Stimulated activated naive CD8-positive, alpha-beta T cell treated with anti-CD3 and anti-CD28 coated beads, Interleukin-15, Interleukin-2, amounts not matched to agents 100 ng/mL and 50 ng/mL, for 24 hours (primary cell): ENCODE measurements around the gene AIG1.

ENCODE experiments used
- H3K27ac Mint-ChIP-seq: one replicate; pipeline ENCODE4 v1.8.0; 2021; ENCODE audit warnings: mild to moderate bottlenecking, mixed read lengths
- H3K27me3 Mint-ChIP-seq: one replicate; pipeline ENCODE4 v1.8.0; 2021; ENCODE audit warnings: mixed read lengths
- H3K36me3 Mint-ChIP-seq: one replicate; pipeline ENCODE4 v1.8.0; 2021; ENCODE audit warnings: low read depth, mixed read lengths
- H3K4me1 Mint-ChIP-seq: one replicate; pipeline ENCODE4 v1.8.0; 2021; ENCODE audit warnings: low read depth, mixed read lengths
- H3K4me3 Mint-ChIP-seq: one replicate; pipeline ENCODE4 v1.8.0; 2021; ENCODE audit warnings: mild to moderate bottlenecking, mixed read lengths
- H3K9me3 Mint-ChIP-seq: one replicate; pipeline ENCODE4 v1.8.0; 2021; ENCODE audit warnings: mixed read lengths

AIG1 gene

DNA sequence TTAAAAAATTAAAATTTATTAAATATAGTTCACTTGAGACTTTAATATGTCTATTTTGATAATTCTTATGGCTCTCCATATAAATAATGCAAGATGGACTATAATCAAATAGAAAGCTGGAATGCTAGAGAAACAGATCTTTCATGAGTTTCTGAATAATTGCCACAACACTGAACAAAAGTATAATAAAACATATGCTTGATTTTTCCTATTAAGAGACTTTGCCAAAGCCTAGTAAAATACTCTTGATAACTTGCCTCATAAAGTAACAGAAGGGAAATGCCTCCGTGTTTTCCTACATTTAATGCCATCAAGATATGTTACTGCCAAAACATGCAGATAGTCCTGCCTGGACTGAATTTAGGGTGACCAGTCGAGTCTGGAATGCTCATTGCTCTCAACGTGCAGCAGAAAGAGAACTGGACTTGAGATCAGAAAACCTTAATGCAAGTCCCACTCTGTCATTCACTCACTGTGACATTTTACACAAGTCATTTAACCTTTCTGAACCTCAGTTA is 153.2 kb downstream of the AIG1 start:
- no peak overlapping the region for H3K27ac Mint-ChIP-seq
- no peaks in the 10 kb centered on the region for H3K4me1 Mint-ChIP-seq
- H3K27me3 Mint-ChIP-seq: no peaks in the 10 kb centered on the region
- peaks cover 12% of the 10 kb centered on the region for H3K9me3 Mint-ChIP-seq
- no peak overlapping the region for H3K4me3 Mint-ChIP-seq
- no peaks in the 10 kb centered on the region for H3K36me3 Mint-ChIP-seq

DNA sequence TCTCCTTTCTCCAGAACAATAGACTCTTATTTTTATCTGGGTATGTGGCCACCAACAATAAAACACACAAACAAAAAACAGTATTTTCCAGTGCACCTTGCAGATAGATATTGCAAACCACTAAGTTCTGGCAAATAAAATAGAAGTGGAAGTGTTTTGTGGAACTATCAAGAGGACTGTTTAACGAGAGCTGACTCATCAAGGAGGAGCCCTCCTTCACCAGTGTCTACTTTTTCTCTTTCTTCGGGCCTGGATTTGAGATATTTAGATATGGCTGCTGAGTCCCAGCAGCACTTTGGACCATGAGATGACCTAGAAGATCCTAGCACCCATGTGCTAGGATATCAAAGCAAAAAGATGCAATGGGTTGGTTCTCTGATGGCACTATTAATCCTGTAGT is 154.7 kb downstream of the AIG1 start:
- Mint-ChIP-seq H3K27ac (no peak overlapping the region), H3K4me1 (no peaks in the 10 kb centered on the region), H3K4me3 (no peak overlapping the region), H3K27me3 (no peaks in the 10 kb centered on the region), H3K9me3 (peaks cover 3% of the 10 kb centered on the region), H3K36me3 (no peaks in the 10 kb centered on the region)

DNA sequence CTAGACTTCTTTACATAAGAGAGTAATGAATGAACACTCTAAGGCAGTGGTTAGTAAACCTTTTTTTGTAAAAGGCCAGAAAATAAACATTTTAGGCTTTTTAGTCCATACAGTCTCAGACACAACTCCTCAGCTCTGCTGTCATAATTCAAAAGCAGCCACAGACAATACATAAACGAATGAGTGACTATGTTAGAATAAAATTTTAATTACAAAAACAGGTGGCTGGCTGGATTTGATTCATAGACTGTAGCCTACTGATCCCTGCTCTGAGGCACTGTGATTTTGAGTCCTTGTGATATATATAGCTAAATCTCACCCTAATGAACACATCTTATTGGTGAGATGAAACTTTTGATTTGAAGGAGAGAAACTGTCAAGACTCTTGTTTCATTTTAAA is 155.1 kb downstream of the AIG1 start:
- no peaks in the 10 kb centered on the region for H3K27me3 Mint-ChIP-seq
- H3K4me3 Mint-ChIP-seq: no peak overlapping the region
- no peaks in the 10 kb centered on the region for H3K36me3 Mint-ChIP-seq
- H3K9me3 Mint-ChIP-seq: no peaks in the 10 kb centered on the region
- H3K27ac Mint-ChIP-seq: no peak overlapping the region
- no peaks in the 10 kb centered on the region for H3K4me1 Mint-ChIP-seq

DNA sequence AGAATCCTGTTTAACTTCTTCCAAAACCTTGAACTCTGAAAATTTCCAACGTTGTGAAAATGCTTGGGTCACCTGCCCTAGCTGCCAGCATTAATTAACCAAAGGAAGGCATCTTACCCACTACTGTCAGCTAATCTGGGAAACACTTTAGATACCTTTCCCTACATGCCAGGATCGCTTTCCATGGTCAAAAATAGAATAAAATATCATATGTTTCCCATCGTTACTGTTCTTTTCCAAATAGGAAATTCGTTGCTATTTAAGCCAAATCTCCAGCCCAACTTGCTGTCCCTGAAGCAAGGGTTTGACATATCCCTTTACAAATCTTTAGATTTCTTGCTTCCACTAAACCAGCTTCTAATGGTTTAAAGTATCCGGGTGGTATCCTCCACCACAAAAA is 157.5 kb downstream of the AIG1 start:
- Mint-ChIP-seq H3K27me3 (no peaks in the 10 kb centered on the region), H3K4me1 (no peaks in the 10 kb centered on the region), H3K4me3 (no peak overlapping the region), H3K9me3 (no peaks in the 10 kb centered on the region), H3K27ac (no peak overlapping the region), H3K36me3 (no peaks in the 10 kb centered on the region)

DNA sequence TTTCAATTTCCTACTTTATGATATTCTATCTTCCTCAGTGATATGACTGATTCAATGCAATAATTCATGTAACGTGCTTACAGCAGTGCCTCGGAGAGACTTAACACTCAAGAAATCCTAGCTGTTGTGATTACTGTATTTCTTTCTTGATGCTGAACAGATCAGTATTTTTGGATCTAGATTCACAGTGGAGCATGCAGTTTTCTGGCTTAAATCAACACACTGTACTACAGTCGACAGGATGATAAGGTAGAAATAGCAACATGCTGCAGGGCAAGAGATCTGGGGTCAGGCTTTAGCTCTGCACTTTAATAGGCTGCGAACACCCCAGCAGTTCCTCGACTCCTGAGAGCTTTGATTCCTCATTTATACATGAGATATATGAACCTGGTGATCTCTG is 161.0 kb downstream of the AIG1 start:
- Mint-ChIP-seq H3K4me3 (no peak overlapping the region), H3K4me1 (no peaks in the 10 kb centered on the region), H3K27me3 (no peaks in the 10 kb centered on the region), H3K27ac (no peak overlapping the region), H3K9me3 (no peaks in the 10 kb centered on the region), H3K36me3 (no peaks in the 10 kb centered on the region)

DNA sequence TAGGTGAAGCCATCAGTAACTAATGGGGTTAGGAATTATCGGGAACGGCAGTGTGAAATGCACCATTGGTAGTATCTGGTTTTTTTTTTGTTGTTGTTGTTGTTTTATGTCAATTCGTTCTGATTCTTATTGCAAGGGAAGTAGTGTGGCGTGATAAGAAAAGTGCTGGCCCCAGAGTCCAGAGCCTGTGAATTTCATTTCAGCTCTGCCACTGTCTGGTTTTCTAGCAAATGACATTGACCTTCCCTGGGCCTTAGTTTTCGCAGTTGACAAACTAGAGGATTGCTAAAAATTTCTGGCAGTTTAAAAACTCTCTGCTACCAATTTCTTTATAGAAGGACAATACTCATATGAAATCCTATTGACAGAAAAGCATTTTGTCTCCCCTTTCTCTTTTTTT is 161.6 kb downstream of the AIG1 start:
- Mint-ChIP-seq H3K4me3 (no peak overlapping the region), H3K36me3 (no peaks in the 10 kb centered on the region), H3K4me1 (no peaks in the 10 kb centered on the region), H3K9me3 (no peaks in the 10 kb centered on the region), H3K27ac (no peak overlapping the region), H3K27me3 (no peaks in the 10 kb centered on the region)

DNA sequence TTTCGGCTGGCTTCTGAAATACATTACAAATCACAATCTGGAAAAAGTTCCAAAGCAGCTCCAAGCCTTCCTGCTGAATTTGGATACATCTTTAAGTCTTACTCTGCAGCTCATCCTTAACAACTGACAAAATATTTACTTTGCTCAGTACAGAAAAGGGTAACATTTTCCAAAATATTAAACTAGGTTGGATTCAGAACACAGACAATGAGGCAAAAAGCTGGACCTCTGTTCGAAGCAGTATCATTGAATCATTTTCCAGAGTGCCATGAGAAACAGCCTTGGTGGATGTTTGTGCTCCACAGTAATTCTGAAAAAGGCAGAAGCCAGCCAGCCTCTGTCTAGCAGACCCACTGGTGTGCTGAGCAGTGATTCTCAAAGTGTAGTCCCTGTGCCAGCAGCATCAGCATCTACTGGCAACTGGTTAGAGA is 162.1 kb downstream of the AIG1 start:
- Mint-ChIP-seq H3K9me3 (no peaks in the 10 kb centered on the region), H3K27me3 (no peaks in the 10 kb centered on the region), H3K4me1 (no peaks in the 10 kb centered on the region), H3K4me3 (no peak overlapping the region), H3K36me3 (no peaks in the 10 kb centered on the region), H3K27ac (no peak overlapping the region)

DNA sequence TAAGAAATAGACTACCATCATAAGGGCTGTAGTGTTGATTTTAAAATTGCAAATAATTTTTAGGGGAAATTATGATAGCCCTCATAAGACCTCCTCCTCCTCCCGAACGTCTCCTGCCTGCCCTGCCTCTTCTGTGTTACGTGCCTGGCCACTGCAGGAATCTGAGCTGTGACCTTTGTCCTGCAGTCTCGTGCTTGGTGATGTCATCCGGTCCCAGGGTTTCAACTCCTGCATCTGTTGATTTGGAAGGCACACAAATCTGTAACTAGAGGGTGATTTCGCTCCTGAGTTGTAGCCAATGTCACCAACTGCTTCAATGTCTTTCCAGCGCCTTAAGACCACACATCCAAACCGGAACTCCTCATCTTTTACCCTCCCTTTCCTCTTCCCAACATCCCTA is 163.2 kb downstream of the AIG1 start:
- H3K27me3 Mint-ChIP-seq: no peaks in the 10 kb centered on the region
- H3K36me3 Mint-ChIP-seq: no peaks in the 10 kb centered on the region
- H3K4me3 Mint-ChIP-seq: no peak overlapping the region
- H3K9me3 Mint-ChIP-seq: no peaks in the 10 kb centered on the region
- no peak overlapping the region for H3K27ac Mint-ChIP-seq
- H3K4me1 Mint-ChIP-seq: no peaks in the 10 kb centered on the region

DNA sequence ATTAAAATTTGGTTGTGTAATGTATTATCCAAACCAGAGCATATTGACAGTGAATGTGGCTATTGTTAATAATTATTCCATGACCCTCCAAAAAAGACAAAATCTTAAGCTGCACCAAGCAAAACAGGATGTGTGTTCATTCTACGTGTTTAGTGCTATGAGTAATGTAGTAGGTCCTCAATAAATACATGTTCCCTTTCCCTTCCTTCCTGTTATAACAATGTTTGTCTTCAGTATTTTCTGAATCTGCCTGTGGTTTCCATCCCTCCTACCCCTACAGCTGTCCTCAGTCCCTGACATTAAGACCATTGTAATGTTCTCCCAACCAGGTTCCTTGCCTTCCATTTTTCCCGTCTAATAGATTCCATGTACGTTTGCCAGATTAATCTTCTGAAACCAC is 163.8 kb downstream of the AIG1 start:
- Mint-ChIP-seq H3K4me1 (no peaks in the 10 kb centered on the region), H3K36me3 (no peaks in the 10 kb centered on the region), H3K4me3 (no peak overlapping the region), H3K27ac (no peak overlapping the region), H3K27me3 (no peaks in the 10 kb centered on the region), H3K9me3 (no peaks in the 10 kb centered on the region)

DNA sequence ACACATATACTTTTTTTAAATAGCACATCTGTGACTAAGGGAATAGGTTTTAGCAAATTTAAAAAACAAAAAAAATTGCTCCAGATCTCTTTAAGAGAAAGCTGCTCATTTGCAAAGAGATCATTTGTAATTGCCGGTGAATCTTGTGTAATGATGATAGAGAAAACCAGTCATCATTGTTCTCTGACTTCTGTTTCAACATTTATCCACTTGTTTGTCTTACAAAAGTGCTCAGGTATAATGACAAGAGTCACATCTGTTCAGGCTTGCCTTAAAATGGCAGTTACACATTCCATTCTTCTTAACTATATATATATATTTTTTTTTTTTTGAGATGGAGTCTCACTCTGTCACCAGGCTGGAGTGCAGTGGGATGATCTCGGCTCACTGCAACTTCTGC is 165.2 kb downstream of the AIG1 start:
- H3K4me3 Mint-ChIP-seq: no peak overlapping the region
- no peaks in the 10 kb centered on the region for H3K36me3 Mint-ChIP-seq
- H3K9me3 Mint-ChIP-seq: no peaks in the 10 kb centered on the region
- no peak overlapping the region for H3K27ac Mint-ChIP-seq
- no peaks in the 10 kb centered on the region for H3K27me3 Mint-ChIP-seq
- no peaks in the 10 kb centered on the region for H3K4me1 Mint-ChIP-seq

DNA sequence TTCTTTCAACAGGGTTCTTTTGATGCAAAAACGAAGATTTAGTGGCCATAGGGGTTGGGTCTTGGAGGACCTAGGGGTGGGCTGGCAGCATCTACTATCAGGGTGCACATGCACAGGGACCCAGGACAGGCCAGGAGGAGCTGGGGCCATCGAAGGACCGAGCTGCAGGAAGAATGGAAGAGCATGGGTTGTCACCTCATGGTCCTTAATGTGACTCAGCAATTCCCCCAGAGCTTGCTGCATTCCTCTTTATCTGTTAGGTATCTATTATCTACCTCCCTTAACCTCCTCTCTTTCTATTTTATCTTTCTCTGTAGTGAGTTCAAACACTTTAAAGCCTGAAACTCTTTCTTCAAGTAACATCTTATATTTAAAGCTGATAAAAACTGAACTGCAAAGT is 167.0 kb downstream of the AIG1 start:
- H3K27me3 Mint-ChIP-seq: no peaks in the 10 kb centered on the region
- no peaks in the 10 kb centered on the region for H3K4me1 Mint-ChIP-seq
- no peaks in the 10 kb centered on the region for H3K36me3 Mint-ChIP-seq
- no peak overlapping the region for H3K27ac Mint-ChIP-seq
- no peak overlapping the region for H3K4me3 Mint-ChIP-seq
- H3K9me3 Mint-ChIP-seq: no peaks in the 10 kb centered on the region

DNA sequence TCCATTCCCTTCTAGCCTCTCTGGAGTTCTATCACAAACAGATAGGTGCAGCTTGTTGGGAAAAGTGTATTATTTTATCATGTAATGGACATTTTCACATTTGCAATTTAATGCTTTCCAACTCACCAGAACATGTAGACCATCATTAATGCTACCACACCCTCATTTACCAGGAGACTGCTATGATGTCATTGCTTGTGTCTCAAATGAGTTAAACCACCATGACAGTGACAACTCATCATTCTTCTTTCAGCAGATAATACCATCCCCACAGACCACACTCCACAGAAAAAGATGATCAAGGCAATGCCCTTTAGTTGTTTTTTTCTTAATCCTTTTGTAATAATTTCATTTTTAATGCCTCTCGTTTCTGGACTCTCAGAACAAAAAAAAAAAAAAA is 168.7 kb downstream of the AIG1 start:
- no peaks in the 10 kb centered on the region for H3K9me3 Mint-ChIP-seq
- H3K27me3 Mint-ChIP-seq: no peaks in the 10 kb centered on the region
- no peak overlapping the region for H3K27ac Mint-ChIP-seq
- no peaks in the 10 kb centered on the region for H3K4me1 Mint-ChIP-seq
- H3K4me3 Mint-ChIP-seq: no peak overlapping the region
- no peaks in the 10 kb centered on the region for H3K36me3 Mint-ChIP-seq

DNA sequence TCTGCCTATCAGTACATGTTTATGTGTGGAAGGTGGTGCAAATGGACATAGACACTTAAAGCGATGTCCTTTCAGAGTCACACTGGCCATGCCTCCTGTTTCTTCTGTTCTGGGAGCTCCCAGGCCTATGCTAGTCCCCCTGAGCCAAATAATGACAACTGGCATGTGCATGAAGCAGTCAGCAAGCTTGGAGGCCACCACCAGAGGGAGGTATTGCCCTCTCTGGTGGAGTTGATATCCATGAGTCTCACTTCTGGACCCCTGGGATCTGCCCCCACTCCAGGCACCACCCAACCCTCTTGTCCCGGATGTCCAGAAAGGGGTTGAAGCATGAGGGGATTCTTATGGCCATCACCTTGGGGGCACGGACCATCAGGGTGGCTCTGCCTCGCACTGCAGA is 172.2 kb downstream of the AIG1 start:
- Mint-ChIP-seq H3K9me3 (no peaks in the 10 kb centered on the region), H3K27ac (no peak overlapping the region), H3K36me3 (no peaks in the 10 kb centered on the region), H3K4me3 (no peak overlapping the region), H3K27me3 (no peaks in the 10 kb centered on the region), H3K4me1 (no peaks in the 10 kb centered on the region)

DNA sequence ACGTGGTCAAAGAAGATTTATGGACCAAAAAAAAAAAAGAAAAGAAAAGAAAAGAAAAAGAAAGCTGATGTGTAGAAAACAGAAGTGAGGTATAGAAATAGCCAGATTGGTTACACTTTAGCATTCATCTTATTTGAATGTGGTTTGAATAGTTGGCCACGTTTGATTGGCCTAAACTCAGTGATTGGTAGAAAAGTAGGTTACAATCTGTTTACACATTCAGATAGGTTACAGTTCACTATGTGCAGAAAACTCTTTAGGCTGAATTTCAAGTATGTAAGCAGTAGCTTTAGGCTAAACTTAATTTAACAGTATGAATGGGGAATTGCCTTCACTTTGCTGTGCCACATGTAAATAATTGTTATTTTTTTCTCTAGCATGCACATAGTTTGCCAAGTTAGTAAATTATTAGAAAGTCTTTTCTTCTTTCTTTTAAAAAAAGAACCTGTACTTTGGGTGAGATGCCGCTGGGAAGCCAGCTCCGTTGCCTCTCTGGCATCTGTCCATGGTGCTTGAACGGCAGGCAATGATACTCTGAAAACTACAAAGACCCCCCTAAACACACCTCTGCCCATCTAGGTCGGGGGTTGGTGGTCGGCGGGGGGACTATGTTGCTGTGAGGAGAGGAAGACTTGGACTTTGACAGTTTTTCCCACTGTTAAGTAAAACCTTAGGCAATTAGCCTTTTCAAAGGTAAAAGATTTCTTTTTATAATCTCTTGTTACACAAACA is 173.0 kb downstream of the AIG1 start:
- H3K36me3 Mint-ChIP-seq: no peaks in the 10 kb centered on the region
- no peak overlapping the region for H3K4me3 Mint-ChIP-seq
- no peaks in the 10 kb centered on the region for H3K4me1 Mint-ChIP-seq
- no peaks in the 10 kb centered on the region for H3K9me3 Mint-ChIP-seq
- no peaks in the 10 kb centered on the region for H3K27me3 Mint-ChIP-seq
- H3K27ac Mint-ChIP-seq: no peak overlapping the region

DNA sequence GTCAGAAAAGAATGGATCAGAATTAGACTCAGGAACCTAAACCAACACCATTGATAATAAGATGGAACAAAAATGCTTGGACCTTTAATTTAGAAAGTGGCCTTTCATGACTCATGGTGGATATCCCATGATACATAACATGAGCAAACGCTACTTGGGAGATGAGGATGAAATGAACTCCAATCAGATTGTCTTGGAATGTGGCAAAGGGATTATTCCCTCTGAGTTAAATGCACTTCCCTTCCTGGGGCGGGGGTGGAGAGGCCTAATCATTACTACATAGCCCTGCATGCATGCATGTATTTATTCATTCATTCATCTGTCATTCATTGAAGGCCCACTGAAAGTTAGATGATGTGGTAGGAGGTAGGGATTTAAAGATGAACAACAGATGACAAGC is 174.0 kb downstream of the AIG1 start:
- H3K4me1 Mint-ChIP-seq: no peaks in the 10 kb centered on the region
- H3K27ac Mint-ChIP-seq: no peak overlapping the region
- no peaks in the 10 kb centered on the region for H3K27me3 Mint-ChIP-seq
- H3K9me3 Mint-ChIP-seq: no peaks in the 10 kb centered on the region
- no peak overlapping the region for H3K4me3 Mint-ChIP-seq
- H3K36me3 Mint-ChIP-seq: no peaks in the 10 kb centered on the region

DNA sequence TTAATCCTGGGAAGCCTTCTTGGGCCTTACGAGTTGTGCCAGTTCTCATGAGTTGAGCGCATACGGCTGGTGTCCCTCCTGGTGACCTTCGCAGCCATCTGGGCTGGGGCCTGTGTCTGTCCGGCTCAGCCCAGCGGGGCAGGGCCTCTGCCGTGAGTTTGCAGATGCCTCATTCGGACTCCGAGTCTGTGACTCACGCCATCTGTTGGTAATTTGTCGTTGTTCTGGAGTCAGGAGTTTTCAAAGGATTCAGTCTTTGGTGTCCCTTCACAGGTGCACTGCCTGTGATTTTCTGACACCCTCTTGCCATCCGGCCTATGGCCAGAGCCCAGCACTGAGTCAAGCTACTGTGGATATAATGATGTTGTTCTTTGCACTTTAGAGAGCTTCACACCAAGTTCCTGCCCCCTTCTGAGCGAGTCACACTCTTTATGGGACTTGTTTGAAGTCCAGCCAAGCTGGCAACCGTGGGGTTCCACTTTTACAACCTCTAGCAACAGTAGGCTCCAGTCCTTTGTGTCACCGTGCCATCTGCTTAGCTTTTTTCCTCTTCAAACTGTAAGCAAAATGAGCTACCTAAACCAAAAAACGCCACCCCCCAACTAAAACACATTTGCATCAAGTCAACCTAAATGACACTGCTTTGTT is 175.6 kb downstream of the AIG1 start:
- H3K36me3 Mint-ChIP-seq: no peaks in the 10 kb centered on the region
- H3K27ac Mint-ChIP-seq: no peak overlapping the region
- H3K27me3 Mint-ChIP-seq: no peaks in the 10 kb centered on the region
- H3K4me1 Mint-ChIP-seq: no peaks in the 10 kb centered on the region
- H3K9me3 Mint-ChIP-seq: no peaks in the 10 kb centered on the region
- H3K4me3 Mint-ChIP-seq: no peak overlapping the region
